Right lobe of liver (tissue), 4 donors: ENCODE measurements around the gene MAGOH.

Source experiments
- POLR2A ChIP-seq: fragments of 450-650 bp; IDR thresholded peaks from one replicate; pipeline ENCODE4 v1.6.1; 2017; ENCODE audit warnings: antibody characterized with exemption, mild to moderate bottlenecking
- TF ChIP-seq, protein P1 (sequence below), 4 donors: fragments of 200-600 bp in 3 of 4; fragments of 450-650 bp in 1 of 4; IDR thresholded peaks; one replicate each; pipeline versions ENCODE4 v1.5.1 to v1.8.0; 2016 to 2022; ENCODE audit warnings: antibody characterized with exemption in 4 of 4, mild to moderate bottlenecking in 2 of 4
- donor health status: DM: no; HTN: no; CAD: no.
- donor health status: DM: no; HTN: no; CAD: no.
- donor health status: DM: no; HTN: yes; CAD: no.

DNA sequence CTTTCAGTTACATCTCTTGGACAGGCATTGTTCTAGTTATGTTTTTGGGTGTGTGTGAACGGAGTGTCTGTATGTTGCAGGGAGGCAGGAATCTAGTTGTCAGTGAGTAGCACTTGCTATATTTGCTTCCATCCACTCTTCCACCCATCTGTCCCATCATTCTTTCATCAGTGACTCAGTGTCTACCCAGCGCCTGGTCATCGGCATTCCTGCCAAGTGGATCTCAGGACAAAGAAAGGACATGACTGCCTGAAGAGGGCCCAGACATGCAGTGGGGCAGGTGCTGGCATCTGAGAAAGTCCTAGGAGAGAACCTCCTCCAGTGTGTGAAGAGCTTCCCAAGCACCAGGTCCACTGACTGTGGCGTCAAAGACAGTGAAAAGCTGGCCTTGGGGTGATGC, 27.3 kb upstream of the MAGOH start:
- TF ChIP-seq, protein P1, sequence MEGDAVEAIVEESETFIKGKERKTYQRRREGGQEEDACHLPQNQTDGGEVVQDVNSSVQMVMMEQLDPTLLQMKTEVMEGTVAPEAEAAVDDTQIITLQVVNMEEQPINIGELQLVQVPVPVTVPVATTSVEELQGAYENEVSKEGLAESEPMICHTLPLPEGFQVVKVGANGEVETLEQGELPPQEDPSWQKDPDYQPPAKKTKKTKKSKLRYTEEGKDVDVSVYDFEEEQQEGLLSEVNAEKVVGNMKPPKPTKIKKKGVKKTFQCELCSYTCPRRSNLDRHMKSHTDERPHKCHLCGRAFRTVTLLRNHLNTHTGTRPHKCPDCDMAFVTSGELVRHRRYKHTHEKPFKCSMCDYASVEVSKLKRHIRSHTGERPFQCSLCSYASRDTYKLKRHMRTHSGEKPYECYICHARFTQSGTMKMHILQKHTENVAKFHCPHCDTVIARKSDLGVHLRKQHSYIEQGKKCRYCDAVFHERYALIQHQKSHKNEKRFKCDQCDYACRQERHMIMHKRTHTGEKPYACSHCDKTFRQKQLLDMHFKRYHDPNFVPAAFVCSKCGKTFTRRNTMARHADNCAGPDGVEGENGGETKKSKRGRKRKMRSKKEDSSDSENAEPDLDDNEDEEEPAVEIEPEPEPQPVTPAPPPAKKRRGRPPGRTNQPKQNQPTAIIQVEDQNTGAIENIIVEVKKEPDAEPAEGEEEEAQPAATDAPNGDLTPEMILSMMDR (IDR thresholded peaks at IDR 0.05) = no peak
- no peak for TF ChIP-seq POLR2A
